Muscle of back (tissue), 11 donors: ENCODE data around the gene PIK3CB. TPM values are rescaled to one million over a fixed set of nuclear protein-coding genes. Genes with fewer than 3 reads are reported as not detected.
"Not testable (repeated sequence)": the region's sequence is repeated elsewhere in the genome, so short reads cannot be mapped to it uniquely, and the experiment has no call there.

Source experiments
- DNase-seq, 3 donors: peaks; one replicate each; pipeline versions ENCODE4 v3.0.0 to v3.0.0-alpha.2; 2013
- polyA plus RNA-seq, 10 donors: library from polyadenylated mRNA; unstranded; fragments of 120-200 nt; gene quantifications; one replicate each; pipeline ENCODE4 v1.2.1, GENCODE V29; 2013; ENCODE audit not compliant: insufficient read length in 10 of 10

Gene PIK3CB
- polyA plus RNA-seq, 10 donors, result 7.2 to 15.3 (median 10.1) TPM

DNA sequence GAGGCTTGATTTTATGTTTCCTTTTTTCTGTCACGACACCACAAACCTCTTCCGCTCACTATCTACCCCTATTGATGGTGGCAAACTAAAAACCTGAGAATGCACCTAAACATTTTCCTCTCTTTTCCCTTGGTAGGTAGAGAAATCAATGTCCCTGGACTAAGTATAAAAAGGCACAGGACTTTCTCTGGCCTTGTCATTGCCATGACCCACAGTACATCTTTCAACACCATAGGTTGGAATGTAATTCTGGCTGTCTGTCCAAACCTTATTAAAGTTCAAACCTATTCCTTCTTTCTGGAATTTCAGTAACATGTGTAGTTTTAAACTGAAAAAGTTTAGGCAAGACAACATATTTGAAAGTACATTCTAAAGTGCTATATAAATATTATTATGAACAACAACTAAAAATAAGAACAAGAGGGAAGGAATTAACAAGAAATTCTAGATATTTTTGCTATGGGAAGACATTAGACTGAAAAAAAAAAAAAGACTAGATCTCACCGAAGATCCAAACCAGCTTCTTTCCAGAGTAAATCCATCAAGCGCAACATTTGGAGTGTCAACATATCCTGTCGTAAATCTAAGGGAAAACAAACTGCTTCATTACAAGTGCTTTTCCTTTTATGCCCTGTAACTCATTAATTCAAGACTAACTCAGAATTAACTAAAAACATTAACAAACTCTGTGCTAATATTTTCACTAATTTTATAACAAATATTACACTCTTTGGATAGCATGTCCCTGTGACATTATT is 153.1 kb downstream of the PIK3CB start:
- DNase-seq, result no peak

DNA sequence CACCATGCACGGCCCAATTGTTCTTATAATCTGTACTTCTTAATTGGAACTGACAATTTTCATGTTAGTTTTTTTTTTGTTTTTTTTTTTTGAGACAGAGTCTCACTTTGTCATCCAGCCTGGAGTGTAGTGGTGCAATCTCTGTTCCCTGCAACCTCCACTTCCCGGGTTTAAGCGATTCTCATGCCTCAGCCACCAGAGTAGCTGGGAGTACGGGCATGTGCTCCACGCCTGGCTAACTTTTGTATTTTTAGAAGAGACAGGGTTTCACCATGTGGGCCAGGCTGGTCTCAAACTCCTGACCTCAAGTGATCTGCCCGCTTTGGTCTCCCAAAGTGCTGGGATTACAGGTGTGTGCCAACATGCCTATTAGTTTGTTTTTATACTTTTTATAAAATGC is 153.8 kb downstream of the PIK3CB start:
- not testable (repeated sequence) for DNase-seq

DNA sequence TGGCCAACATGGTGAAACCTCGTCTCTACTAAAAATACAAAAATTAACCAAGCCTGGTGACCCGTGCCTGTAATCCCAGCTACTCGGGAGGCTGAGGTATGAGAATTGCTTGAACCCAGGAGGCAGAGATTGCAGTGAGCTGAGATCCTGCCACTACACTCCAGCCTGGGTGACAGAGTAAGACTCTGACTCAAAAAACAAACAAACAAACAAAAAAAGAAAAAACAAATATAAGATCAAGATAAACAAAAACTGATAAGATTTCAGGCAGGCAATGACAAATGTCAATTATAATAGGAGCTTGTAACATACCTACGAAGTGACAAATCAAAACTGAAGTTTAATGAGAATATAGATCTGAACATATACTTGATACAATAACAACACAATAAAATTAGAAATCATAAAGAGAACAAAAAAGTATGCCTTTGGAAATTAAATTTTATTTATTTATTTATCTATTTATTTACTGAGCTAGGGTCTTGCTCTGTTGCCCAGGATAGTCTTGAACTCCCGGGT is 155.8 kb downstream of the PIK3CB start:
- DNase-seq, result no peak

DNA sequence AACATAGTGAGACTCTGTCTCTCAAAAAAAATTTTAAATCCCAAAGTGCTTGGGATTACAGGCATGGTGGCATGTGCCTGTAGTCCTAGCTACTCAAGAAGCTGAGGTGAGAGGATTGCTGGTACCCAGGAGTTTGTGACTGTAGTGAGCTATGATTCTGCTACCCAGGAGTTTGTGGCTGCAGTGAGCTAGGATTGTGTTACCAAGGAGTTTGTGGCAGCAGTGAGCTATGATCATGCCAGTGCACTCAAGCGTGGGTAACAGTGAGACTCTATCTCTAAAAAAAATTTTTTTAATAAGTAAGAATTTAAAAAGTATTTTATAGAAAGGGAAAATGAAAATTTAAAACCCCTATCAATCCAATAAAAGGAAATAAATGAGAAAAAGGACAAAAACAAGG is 156.6 kb downstream of the PIK3CB start:
- DNase-seq, result no peak

DNA sequence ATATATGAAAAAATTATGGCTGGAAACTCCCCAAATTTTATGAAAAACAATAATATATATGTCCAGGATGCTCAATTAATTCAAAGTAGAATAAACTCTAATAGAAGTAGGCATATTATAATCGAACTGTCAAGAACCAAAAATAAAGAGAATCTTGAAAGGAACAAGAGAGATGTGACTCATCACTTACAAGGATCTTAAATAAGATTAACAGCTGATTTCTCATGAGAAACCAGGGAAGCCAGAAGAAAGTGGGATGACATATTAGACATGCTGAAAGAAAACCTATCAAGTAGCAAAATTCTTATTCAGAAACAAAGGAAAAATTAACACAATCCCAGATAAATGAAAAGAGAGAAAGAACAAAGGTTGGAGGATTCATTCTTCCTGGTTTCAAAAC is 159.3 kb downstream of the PIK3CB start:
- DNase-seq, result no peak

DNA sequence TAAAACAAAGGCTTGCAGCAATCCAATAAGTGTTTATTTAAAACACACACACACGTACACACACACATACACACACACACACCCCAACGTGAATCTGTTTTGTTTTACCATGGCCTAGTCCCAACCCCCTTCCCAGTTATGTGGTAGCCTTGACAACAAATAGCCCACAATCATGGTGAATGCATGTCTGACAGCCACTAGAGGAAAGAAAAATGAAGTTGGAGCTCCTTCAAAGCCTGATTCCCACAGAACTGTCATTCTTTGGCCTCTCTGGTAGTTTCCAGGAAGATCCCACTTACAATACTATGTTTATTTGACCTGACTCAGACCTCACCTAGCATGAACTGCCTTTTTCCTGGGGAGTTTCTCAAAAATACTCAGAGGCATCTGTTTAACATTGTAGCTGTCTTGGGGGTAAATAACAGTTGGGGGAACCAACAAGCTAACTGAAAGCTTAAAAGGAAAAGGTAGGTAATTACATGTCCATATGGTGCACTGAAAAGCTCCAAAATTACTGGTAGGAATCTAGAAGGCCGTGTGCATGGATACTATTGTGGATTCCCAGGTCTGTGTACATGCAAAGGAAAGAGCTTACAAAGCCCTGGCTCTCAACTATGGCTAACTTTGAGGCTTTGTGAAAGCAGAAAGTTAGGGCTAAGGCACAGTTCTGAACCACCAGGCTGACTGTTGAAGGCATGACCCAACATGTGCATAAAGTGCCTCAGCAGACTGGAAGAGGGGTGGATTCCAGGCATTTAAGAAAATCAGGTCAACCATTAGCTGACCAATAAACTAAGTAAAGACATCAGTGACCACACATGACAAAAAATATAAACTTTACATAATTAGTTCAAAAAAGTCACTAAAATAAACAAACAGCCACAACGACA is 160.8 kb downstream of the PIK3CB start:
- peak; percentile 46 to 49 (median 47) for DNase-seq

DNA sequence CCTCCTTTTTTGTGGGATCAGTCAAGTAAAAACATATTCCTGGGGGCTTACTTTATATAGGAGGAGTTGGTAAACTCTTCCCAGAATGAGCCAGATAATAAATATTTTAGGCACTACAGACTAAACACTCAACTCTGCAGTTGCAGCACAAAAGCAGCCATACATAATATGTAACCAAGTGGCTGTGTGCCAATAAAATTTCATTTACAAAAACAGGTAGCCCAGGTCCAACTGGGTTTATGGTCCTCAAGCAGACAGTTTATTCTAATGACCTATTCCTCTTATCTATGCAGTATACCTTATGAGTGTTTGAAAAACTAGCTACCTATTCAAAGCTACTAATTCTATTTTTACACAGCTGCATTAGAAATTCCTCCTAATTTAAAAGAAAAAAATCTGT is 164.3 kb downstream of the PIK3CB start:
- no peak for DNase-seq

DNA sequence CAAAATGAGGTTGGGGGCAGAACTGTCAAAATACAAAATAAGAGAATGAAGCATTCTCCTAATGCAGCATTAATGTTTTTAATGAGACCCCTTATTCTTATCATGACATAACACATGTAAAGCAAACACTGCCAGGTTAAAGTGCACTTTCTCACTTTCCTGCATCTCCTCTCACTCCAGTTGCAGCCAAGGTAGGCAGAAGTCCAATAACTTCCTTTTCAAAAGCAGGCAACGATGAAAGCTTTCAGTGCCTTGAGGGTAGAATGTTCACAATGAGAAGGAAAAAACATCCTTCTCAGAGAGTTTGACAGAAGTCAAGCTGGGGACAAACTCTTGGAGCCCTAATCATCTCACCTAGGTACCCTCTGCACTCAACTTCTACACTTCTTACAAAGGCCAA is 166.6 kb downstream of the PIK3CB start:
- no peak for DNase-seq

DNA sequence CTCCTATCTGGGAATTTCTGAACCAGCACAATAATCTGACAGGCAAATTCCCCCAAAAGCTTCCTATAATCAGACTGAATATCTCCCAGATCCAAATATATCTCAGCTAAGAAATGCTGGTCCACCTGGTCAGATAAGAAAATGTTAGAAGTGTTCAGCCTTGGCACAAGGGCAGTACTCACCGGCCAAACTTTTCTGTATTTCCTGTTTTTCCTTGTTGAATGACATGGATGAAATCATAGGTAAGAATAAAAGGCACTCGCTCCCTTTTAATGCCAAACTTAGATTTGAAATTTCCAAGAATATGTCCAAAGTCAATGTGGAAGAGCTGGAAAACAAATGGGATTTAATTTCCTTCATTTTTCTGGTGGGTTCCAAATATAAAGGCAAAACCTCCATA is 177.2 kb downstream of the PIK3CB start:
- no peak for DNase-seq

DNA sequence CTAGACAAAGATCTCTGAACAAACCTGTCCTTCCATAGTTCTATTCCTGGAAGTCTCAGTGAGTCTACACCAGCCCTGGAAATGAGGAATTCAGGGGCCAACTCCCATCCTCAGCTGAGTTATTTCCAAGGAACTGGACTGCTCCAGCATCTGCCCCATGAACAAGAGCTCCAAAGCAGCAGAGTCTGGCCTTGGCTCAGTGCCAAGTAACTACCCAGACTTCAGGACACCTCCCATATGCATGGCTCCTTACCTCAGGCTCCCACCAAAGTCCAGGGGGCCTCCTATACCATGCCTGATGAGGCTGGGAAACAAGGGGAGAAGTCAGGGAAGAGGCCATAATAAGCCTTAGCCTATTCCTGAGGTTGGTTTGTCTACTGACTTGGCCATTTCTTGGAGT is 181.2 kb downstream of the PIK3CB start:
- no peak for DNase-seq

DNA sequence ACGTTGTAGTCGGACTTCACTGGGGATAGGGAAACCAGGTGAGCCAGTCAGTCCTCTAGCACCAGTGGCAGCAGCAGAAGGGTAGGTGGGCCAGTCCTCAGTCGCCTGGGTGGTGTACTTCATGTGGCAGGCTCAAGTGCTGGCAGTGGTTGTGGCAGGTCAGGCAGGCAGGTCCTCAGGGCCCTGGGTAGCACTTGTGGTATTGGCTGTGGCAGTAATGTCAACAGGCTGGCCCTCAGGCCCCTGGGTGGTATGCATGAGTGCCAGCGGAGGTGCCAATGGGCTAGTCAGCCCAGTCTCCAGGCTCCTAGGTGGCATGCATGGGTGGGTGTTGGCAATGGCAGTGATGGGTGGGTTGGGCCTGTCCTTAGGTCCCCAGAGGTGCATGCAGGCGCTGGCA is 185.6 kb downstream of the PIK3CB start:
- DNase-seq, result no peak

DNA sequence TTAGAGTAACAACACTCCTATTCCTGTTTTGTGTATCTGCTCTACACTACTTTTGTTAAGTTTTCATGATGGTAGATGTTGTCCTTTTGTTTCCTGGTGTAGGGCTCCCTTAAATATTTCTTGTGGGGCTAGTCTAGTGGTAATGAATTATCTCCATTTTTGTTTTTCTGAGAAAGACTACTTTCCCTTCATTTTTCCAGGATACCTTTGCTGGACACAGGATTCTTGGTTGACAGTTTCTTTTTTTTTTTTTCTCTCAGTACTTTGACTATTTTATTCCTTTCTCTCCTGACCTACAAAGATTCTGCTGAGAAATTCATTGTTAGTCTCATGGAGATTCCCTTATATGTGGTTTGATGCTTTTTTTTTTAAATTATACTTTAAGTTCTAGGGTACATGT is 188.2 kb downstream of the PIK3CB start:
- no peak for DNase-seq

DNA sequence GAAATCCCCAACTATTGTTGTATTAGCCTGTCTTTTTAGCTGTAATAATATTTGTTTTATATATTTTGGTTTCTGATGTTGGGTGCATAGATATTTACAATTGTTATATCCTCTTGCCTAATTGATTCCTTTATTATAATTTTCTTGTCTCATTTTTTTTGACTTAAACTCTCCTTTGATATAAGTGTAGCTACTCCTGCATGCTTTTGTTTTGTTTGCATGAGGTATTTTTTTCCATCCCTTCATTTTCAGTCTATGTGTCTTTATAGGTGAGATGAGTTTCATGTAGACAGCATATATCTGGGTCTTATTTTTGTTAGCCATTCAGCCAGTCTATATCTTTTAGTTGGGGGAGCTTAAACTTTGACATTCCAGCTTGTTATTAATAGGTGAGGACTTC is 188.7 kb downstream of the PIK3CB start:
- no peak for DNase-seq

DNA sequence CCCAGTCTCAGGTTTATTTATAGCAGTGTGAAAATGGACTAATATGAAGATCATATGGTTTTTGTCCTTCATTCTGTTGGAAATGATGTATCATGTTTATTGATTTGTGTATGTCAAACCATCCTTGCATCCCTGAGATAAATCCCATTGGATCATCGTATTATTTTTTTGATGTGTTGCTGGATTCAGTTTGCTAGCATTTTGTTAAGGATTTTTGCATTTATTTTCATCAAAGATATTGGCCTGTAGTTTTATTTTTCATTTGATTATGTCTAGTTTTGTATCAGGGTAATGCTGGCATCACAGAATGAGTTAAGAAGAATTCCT is 191.8 kb downstream of the PIK3CB start:
- DNase-seq, result no peak

DNA sequence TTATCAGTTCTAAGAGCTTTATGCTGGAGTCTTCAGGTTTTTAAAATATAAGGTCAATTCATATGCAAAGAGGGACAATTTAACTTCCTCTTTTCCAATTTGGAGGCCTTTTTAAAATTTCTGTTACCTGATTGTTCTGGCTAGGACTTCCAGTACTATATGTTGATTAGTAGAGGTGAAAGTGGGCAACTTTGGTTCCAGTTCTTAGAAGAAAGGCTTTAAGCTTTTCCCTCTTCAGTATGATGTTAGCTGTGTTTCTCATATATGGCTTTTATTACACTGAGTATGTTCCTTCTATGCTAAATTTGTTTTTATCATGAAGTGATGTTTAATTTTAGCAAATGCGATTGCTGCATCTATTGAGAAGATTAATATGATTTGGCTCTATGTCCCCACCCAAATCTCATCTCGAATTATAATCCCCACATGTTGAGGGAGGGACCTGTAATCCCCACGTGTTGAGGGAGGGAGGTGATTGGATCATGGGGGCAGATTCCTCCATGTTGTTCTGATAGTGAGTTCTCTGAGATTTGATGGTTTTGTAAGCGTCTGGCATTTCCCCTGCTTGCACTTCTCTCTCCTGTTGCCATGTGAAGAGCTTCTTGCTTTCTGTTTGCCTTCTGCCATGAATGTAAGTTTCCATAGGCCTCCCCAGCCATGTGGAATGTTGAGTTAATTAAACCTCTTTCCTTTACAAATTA is 192.4 kb downstream of the PIK3CB start:
- DNase-seq, result no peak

DNA sequence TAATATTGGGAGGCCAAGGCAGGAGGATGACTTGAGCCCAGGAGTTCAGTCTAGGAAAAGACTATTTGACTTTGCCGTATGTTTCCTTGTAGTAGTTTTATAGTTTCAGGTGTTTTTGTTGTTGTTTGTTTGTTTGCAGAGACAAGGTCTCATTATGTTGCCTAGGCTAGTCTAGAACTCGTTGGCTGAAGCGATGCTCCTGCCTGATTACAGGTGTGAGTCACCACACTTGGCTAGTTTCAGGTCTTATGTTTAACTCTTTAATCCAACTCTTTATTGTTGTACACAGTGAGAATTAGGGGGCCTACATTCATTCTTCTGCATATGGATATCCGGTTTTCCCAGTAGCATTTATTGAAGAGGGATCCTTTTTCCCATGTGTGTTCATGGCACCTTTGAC is 194.2 kb downstream of the PIK3CB start:
- DNase-seq, result no peak

DNA sequence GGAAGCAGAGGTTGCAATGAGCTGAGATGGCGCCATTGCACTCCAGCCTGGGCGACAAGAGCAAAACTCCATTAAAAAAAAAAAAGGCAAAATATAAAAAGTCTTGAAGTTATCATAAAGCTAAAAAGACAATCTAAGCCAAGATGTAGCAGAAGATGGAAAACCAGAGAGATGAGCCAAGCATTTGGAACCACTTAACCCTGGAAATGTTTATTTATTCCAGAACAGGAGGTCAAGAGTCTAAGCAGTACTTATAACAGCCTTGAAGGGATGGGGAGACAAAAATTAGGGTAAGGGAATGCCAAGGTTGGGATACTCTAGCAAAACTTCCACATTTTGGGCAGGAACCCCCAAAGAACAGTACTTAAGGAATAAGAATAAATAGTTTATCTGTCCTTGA is 196.1 kb downstream of the PIK3CB start:
- peak; percentile 26 to 70 (median 42) for DNase-seq

DNA sequence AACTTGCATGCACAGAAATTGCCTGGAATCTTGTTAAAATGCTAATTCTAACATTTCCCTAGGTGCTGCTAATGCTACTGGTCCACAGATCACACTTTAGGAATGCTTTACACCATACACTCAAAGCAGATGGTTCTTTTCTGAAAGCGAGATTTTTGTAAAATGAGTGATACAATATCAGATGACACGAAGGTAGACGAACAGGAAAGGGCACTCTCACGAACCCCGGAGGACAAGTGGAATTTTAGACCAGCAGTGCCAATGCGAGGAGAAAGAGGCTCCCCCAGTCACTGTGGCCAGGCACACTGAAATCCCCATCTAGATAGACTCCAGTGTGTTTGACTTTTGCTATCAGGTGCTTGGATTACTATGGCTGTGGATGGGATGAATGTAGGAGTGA is 205.2 kb downstream of the PIK3CB start:
- DNase-seq, result no peak

DNA sequence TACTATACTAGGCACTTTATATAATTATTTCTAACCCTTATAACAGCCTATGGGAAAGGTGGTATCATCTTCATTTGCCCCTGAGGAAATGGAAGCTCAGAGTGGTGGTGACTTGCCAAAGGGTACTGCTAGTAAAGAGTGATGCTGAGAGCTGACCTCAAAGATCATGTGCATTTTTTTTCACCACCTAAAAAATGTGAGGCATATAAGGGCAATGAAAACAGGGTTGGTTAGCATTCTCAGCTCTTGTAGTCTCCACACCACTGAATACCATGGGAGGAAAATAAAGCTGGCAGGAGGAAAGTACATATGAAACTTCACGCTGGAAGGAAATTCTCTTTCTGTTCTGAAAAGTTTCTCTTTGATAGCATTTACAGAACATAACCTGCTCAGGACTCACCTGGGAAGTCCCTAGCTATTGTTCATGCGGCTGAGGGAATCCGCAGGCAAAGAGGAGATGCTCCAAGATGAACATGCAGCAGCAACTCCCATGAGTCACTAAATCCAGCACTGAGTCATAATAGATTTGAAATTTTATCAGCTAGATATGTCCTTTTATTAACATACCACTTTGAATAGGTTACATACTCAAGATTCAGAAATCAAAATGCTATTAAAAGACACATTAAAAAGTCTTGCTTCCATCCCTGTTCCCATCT is 208.9 kb downstream of the PIK3CB start:
- no peak for DNase-seq

DNA sequence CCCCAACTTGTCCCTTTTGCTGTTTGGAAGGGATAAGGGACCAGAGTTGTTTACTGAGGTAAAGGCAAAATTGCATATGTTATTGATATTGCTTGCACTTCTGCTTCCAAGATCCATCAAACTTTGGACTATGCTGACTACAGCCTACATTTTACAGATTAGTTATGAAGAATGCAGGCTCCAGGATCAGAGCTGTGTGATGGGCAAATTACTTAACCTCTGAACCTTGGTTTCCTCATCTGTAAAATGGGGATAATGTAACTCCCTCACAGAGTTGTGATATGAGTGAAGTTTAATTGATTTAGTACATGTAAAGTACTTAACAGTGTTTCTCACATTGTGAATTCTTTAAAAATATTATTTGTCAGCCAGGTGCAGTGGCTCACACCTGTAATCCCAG is 210.2 kb downstream of the PIK3CB start:
- DNase-seq, result no peak

DNA sequence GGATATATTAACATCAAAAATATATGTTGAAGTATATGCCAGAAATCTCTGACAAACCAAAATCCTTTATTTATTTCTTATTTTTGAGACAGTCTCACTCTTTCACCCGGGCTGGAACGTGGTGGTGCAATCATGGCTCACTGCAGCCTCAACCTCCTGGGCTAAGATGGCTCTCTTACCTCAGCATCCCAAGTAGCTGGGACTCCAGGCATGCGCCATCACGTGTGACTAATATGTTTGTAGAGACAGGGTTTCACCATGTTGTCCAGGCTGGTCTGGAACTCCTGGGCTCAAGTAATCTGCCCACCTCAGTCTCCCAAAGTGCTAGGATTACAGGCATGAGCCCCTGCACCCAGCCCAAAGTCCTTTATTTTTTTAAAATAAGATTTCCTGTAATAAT is 214.3 kb downstream of the PIK3CB start:
- DNase-seq, result no peak

DNA sequence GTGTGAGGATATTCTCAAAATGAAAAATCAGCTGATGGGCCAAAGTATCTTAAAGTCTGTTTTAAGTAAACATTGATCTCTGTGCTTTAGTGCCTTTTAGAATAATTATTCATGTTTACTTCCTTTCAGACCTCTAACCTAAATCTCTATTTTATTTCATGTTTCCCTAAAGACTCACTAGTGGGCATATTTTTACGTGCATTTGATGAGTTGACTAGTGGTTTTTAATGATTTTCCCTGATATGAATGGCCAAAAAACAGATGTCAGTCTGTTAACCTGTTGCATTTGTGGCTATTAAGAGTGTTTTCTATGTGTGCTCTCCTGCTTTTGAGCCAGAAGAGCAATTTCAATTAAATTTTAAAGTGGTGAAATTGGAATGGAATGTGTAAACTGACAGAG is 219.3 kb downstream of the PIK3CB start:
- no peak for DNase-seq
